VCaP (cell line): ENCODE data around the gene TAL2.

Source experiments
- H3K27ac ChIP-seq: fragments of 450-650 bp; 2 replicates; pipeline ENCODE4 v1.5.1; 2017
- TF ChIP-seq, protein P1 (sequence below): fragments of 450-650 bp; conservative IDR thresholded peaks from 2 replicates; pipeline ENCODE4 v1.5.1; 2017; ENCODE audit warnings: mild to moderate bottlenecking, moderate library complexity

Gene TAL2

DNA sequence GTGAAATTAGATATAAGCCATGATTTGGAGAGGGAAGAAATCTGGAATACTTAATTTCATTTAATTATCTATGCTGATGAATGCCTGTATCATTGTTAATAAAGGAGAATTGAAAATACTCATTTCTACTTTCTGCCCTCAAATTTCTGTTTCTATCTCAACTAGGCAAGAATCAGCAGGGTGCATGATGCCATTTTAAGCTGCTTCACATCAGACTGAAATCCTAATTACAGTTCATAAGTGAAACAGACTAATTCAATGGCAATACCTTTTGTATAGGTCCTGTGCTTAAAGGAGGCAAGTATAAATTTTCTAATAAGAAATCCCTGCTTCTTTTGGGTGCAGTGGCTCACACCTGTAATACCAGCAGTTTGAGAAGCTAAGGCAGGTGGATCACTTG is 22.3 kb upstream of the TAL2 start:
- TF ChIP-seq, protein P1, sequence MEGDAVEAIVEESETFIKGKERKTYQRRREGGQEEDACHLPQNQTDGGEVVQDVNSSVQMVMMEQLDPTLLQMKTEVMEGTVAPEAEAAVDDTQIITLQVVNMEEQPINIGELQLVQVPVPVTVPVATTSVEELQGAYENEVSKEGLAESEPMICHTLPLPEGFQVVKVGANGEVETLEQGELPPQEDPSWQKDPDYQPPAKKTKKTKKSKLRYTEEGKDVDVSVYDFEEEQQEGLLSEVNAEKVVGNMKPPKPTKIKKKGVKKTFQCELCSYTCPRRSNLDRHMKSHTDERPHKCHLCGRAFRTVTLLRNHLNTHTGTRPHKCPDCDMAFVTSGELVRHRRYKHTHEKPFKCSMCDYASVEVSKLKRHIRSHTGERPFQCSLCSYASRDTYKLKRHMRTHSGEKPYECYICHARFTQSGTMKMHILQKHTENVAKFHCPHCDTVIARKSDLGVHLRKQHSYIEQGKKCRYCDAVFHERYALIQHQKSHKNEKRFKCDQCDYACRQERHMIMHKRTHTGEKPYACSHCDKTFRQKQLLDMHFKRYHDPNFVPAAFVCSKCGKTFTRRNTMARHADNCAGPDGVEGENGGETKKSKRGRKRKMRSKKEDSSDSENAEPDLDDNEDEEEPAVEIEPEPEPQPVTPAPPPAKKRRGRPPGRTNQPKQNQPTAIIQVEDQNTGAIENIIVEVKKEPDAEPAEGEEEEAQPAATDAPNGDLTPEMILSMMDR, result no peak
- H3K27ac ChIP-seq, result no peak overlapping the region

DNA sequence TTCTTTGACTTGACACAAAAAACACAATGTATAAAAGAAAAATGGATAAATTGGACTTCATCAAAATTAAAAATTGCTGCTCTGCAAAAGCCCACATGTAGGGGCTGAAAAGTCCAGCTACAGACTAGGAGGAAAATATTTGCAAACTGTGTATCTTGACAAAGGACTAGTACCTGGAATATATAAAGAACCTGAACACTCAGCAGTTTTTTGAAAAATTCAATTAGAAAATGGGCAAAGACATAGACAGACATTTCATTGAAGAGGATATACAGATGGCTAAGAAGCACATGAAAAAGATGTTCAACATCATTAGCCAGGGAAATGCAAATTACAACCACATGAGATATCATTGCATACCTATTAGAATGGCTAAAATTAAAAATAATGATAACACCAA is 18.5 kb upstream of the TAL2 start:
- TF ChIP-seq, protein P1, result no peak
- no peak overlapping the region for H3K27ac ChIP-seq

DNA sequence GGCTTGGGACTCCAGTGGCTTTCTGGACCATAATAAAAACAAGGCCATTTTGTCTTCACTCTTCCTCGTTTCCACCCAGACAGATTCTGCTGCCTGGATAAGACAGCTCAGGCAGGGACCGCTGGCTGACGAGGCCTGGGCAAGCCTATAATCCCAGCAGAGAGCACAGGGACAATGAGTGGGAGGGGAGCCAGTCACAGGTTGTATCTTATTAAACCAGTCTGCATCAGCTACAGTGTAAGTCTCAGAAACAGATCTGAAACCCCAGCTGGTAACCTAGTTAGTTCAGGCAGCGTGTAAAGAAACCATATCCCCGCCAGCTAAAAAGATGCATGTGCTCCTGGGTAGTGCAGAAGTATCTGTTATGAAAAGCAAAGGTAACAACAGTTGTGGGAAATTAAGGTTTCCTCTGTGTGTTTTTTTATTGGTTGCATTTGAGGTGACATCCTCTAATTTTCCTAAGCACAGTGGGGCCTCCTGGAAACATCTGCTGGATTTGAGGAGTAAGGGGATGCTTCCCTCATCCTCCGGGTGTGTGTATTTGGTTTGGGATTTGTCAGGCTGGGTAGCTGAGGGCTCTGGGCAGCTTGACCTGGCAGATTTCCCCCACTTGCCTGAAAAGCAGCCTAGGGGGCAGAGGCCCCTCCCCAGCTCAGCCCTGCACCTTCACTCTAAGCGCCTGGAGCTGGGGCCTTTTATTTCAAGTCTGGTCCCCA is 15.2 kb upstream of the TAL2 start:
- H3K27ac ChIP-seq, result no peak overlapping the region
- TF ChIP-seq, protein P1, result no peak

DNA sequence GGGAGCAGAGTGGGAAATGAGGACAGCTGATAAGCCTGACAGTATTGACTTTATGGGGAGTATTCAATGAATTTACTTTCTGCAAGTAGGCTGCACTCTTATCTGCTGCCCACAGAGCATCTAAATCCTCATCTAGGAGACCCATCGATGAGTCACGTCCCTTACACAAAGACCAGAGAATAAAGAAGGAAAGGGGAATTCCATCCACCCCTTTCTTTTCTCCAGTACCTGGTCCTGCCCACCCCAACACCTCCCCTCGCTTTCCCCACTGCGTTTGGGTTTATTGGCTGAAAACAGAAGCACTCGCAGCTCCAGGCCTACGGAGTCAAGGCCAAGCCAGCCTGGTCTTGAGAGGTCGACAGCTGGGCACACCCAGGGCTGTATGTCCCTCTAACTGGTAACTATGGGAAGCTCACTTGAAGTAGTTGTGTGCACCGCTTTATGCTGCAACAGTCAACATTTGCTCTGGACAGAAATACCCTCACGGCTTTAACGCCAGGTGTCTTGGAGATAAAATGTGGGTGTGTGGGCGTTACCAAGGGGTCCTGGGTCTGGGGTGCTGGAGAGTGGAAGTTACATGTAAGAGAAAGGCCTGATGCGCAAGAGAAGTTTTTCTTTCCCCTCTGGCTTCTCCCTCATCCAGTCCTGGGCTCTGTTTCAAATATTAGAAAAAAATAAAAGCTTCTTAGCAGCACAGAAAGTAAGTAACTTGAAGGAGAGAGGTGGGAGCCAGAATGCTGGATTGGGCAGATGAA is 14.5 kb upstream of the TAL2 start:
- no peak overlapping the region for H3K27ac ChIP-seq
- TF ChIP-seq, protein P1, result no peak

DNA sequence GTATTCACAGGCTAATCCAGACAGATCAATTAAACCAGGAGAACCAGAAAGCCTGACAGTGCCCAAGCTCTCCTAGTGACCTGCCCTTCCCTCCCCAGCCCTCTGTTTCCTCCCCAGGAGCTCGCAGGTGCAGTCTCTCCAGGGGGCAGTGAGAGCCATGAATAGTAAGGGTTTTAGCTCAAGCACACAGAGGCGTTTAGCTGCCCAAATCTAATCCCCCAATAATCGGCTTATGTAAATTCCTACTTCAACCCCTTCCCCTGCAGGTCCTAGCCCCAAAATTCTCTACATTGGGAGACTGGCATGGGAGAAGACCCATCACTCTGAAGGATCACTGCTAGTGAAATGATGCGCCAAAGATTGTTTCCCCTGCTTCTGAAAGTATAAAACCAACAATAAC is 10.5 kb upstream of the TAL2 start:
- TF ChIP-seq, protein P1, result no peak
- H3K27ac ChIP-seq, result peak overlapping the region; percentile 48

DNA sequence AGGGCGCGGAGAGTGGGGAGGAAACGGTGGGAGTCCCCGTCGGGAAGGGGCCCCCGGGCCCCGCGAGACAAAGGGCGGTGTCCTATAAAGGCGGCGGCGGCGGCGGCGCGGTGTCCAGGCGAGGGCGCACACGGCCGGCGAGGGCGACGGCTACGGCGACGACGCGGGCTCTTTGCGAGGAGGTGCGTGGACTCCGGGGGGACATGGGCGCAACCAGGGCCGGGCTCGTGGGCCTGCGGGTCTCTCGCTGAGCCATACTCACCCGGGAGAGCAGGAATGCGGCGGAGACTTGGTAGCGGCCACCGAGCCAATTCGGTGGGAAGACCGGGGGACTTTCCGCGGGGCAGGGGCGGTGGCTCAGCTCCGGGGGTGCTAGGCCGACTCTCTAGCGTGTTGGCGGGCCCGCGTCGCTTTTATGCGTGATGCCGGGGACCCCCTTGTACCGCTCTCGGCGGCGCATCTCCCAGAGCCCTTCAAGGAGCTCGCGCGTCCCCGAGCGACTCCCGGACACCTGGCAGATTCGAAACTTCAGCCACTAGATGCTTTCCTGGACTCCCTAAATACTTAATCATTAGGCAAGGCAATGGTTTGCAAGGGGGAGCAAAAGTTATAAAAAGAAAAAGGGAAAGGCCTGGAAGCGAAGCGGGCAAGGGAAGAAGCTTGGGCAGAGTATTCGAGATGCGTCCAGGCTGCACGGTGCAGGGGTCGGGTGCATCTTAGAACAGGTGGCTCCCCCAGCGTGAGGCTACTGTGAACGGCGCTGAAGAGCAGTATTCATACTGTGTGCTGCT is 5.9 kb upstream of the TAL2 start:
- TF ChIP-seq, protein P1, result peak; percentile 74
- H3K27ac ChIP-seq, result peak overlapping the region; percentile 84; the same call in 1 of the 2 replicates

DNA sequence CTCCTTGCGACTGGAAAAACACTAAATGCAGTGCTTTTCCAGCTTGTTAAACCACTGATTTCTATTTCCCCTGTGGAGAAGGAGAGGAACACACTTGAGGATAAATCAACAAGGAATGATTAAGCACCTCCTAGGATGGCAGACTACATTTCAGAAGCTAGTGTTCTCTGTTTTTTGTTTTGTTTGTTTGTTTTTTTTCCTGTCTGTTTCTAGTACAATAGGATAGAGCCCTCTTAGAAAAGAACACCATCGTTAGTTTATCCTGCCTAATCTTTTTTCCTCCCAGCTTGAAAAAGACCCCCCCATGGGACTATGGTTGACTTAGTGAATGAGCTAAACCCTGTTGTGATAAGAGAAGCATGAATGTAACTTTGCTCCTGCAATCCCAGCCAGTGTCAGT is 3.9 kb upstream of the TAL2 start:
- TF ChIP-seq, protein P1, result no peak
- H3K27ac ChIP-seq, result no peak overlapping the region; the same call in 1 of the 2 replicates
